ENCODE data around the gene RBM48.

RBM48 gene

GRCh38 chr7:92546856-92547497, 18.4 kb downstream of the RBM48 start:
- DNase-seq = no peak

GRCh38 chr7:92547579-92547978, 19.0 kb downstream of the RBM48 start:
- DNase-seq = no peak

GRCh38 chr7:92550194-92550593, 21.6 kb downstream of the RBM48 start:
- DNase-seq = no peak

GRCh38 chr7:92557249-92557648, 28.7 kb downstream of the RBM48 start:
- DNase-seq = no peak

GRCh38 chr7:92557808-92558362, 29.3 kb downstream of the RBM48 start:
- DNase-seq = no peak

GRCh38 chr7:92560602-92561001, 32.0 kb downstream of the RBM48 start:
- no peak for DNase-seq

GRCh38 chr7:92563345-92563744, 34.8 kb downstream of the RBM48 start:
- no peak for DNase-seq

GRCh38 chr7:92567460-92567859, 38.9 kb downstream of the RBM48 start:
- no peak for DNase-seq

- DNase-seq = no peak
These were observed 40.5 kb downstream of the RBM48 start for GRCh38 chr7:92569137-92569536.

- no peak for DNase-seq
These were observed 47.7 kb downstream of the RBM48 start for GRCh38 chr7:92576296-92576695.

GRCh38 chr7:92582948-92583347, 54.4 kb downstream of the RBM48 start:
- no peak for DNase-seq

- DNase-seq = no peak
These were observed 56.4 kb downstream of the RBM48 start for GRCh38 chr7:92584953-92585352.

GRCh38 chr7:92586403-92586802, 57.8 kb downstream of the RBM48 start:
- no peak for DNase-seq

- no peak for DNase-seq
These were observed 58.2 kb downstream of the RBM48 start for GRCh38 chr7:92586841-92587240.
